ENCODE results near the gene HAO2. TPM values are rescaled to one million over a fixed set of nuclear protein-coding genes. Genes with fewer than 3 reads are reported as not detected.

The HAO2 gene
- total and polyA plus RNA-seq, 2 donors (not counting 3 experiments of a cell fraction or from before 2014, with no cell fraction given) = not detected

DNA sequence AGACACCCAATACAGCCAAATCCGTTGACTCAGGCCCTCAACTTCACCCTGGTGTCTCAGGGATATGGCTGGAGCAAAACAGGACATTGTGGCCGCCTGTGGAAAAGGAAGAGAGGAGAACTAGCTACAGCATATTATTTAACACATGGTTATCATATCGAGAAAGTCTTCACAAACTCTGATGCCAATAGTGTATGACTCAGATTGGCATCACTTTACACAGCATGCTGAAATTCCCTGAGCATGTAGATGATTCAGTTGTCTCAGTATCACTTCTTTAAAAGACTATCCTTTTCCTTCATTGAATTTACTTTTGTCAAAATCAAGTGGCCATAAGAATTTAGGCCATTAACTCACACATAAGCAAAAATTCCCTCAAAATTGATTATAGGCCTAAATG, 66.5 kb downstream of the HAO2 start:
- no peak overlapping the region for H3K4me3 ChIP-seq (replicated peaks in 1 of 3; ENCODE audit: insufficient read depth in 1 of 3, low read depth in 1 of 3, low read length in 3 of 3)
- no peak overlapping the region for H3K27ac ChIP-seq (ENCODE audit: insufficient read depth, low read depth, low read length)
- no peaks in the 10 kb centered on the region for H3K79me2 ChIP-seq (ENCODE audit: control insufficient read depth, insufficient read depth, low read length)
- CTCF ChIA-PET = no interaction called here
- H3K36me3 ChIP-seq (ENCODE audit: control insufficient read depth in 2 of 2, extremely low read depth in 1 of 2, insufficient read depth in 2 of 2, low read length in 2 of 2) = no peaks in the 10 kb centered on the region
- no peak overlapping the region for H3K9ac ChIP-seq (replicated peaks; ENCODE audit: extremely low read depth, insufficient read depth, low read length)
- DNase-seq (ENCODE audit: low read depth, low spot score) (no peak), FAIRE-seq (no peak)
- H3K9me3 ChIP-seq (replicated peaks; ENCODE audit: control insufficient read depth, insufficient read depth, low read length) = no peaks in the 10 kb centered on the region
- no peaks in the 10 kb centered on the region for H3K27me3 ChIP-seq (ENCODE audit: control insufficient read depth in 2 of 2, insufficient read depth in 2 of 2, low read length in 2 of 2)
- TF ChIP-seq POLR2A (IDR thresholded peaks at IDR 0.05; ENCODE audit: low read depth, low read length) = no peak
- no peak for TF ChIP-seq POLR2AphosphoS5 (IDR thresholded peaks at IDR 0.05; ENCODE audit: insufficient read depth, low read depth, low read length)
- TF ChIP-seq JUN (IDR thresholded peaks at IDR 0.05; ENCODE audit: borderline replicate concordance, insufficient read depth, insufficient read length, low read depth) = no peak
- TF ChIP-seq GATA2 (IDR thresholded peaks at IDR 0.05; ENCODE audit: insufficient read depth, insufficient read length, low read depth, low read length) = no peak
- TF ChIP-seq MYC (IDR thresholded peaks at IDR 0.05; ENCODE audit: low read depth, low read length) = no peak
- TF ChIP-seq EZH2 (IDR thresholded peaks at IDR 0.05; ENCODE audit: borderline replicate concordance, low read depth, low read length, severe bottlenecking) = no peak
- TF ChIP-seq, protein P1, sequence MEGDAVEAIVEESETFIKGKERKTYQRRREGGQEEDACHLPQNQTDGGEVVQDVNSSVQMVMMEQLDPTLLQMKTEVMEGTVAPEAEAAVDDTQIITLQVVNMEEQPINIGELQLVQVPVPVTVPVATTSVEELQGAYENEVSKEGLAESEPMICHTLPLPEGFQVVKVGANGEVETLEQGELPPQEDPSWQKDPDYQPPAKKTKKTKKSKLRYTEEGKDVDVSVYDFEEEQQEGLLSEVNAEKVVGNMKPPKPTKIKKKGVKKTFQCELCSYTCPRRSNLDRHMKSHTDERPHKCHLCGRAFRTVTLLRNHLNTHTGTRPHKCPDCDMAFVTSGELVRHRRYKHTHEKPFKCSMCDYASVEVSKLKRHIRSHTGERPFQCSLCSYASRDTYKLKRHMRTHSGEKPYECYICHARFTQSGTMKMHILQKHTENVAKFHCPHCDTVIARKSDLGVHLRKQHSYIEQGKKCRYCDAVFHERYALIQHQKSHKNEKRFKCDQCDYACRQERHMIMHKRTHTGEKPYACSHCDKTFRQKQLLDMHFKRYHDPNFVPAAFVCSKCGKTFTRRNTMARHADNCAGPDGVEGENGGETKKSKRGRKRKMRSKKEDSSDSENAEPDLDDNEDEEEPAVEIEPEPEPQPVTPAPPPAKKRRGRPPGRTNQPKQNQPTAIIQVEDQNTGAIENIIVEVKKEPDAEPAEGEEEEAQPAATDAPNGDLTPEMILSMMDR (IDR thresholded peaks at IDR 0.05; ENCODE audit: extremely low read depth in 1 of 2, insufficient read depth in 1 of 2, low read depth in 1 of 2, low read length in 2 of 2) = no peak
- TF ChIP-seq, protein P2, sequence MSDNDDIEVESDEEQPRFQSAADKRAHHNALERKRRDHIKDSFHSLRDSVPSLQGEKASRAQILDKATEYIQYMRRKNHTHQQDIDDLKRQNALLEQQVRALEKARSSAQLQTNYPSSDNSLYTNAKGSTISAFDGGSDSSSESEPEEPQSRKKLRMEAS (IDR thresholded peaks at IDR 0.05; ENCODE audit: insufficient read depth, insufficient read length) = no peak
- TF ChIP-seq FOS (IDR thresholded peaks at IDR 0.05; ENCODE audit: borderline replicate concordance, insufficient read depth, low read length) = no peak
- no peak overlapping the region for H3K4me2 ChIP-seq (ENCODE audit: insufficient read depth, low read length)
- no peak overlapping the region for H2AFZ ChIP-seq (ENCODE audit: low read depth, low read length)
- intact Hi-C loops (cut with micrococcal nuclease) (no loop called here), dilution Hi-C loops (cut with MboI; ENCODE audit: extremely low pct_ligation_motif_present, low sequenced_read_pairs) (no loop called here)
- POLR2A ChIA-PET = no interaction called here
- no TSS peak for BruUV-seq (replicated peaks)
- H3K4me1 ChIP-seq (ENCODE audit: control insufficient read depth, extremely low read depth, insufficient read depth, low read length) = no peaks in the 10 kb centered on the region
- H4K20me1 ChIP-seq (replicated peaks; ENCODE audit: control insufficient read depth, extremely low read depth, insufficient read depth, low read length) = no peaks in the 10 kb centered on the region
- H3K9me1 ChIP-seq (replicated peaks; ENCODE audit: control insufficient read depth, extremely low read depth, insufficient read depth, low read length) = no peaks in the 10 kb centered on the region

Data from endothelial cell of umbilical vein (primary cell).